ENCODE data around the gene ANKH. TPM values are rescaled to one million over a fixed set of nuclear protein-coding genes. Genes with fewer than 3 reads are reported as not detected.

Gene ANKH
- total RNA-seq, 1 experiment from 2014 or later, result 4.7 TPM

DNA sequence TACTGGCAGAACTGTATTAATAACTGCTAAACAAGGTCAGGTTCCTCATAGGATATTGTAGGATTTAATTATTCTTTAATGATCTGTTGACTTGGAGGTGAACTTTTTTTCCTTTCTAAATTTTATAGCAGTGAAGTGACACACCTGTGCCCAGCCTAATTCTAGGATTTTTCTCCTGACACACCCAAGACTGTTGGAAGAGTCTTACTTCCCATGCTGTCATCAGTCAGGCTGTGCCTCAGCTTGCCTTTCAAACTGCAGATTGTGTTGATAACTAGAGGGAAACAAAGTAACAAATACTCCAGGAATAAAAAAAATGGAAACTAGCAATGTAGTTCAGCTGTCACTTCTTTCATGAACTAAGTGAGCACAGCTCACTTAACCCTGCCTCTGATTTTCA is 185.1 kb downstream of the ANKH start:
- intact Hi-C loops (cut with micrococcal nuclease; ENCODE audit: unreplicated experiment), result no loop called here
- Mint-ChIP-seq H3K4me3 (ENCODE audit: unreplicated experiment) (no peak overlapping the region), H3K27ac (ENCODE audit: unreplicated experiment) (no peak overlapping the region), H3K36me3 (ENCODE audit: insufficient read depth, unreplicated experiment) (peaks cover 85% of the 10 kb centered on the region), H3K27me3 (ENCODE audit: insufficient read depth, unreplicated experiment) (no peaks in the 10 kb centered on the region), H3K9me3 (ENCODE audit: unreplicated experiment) (no peaks in the 10 kb centered on the region), H3K4me1 (ENCODE audit: low read depth, unreplicated experiment) (no peaks in the 10 kb centered on the region)
- Histone ChIP-seq H3K4me1 (no peaks in the 10 kb centered on the region), H3K9me3 (no peaks in the 10 kb centered on the region), H3K27me3 (replicated peaks; ENCODE audit: control insufficient read depth, insufficient read depth, low read length) (no peaks in the 10 kb centered on the region), H3K36me3 (ENCODE audit: control insufficient read depth, insufficient read depth, low read length) (peaks cover 6% of the 10 kb centered on the region; the same call in 1 of the 2 replicates), H3K4me3 (ENCODE audit: low read depth, low read length) (no peak overlapping the region)
- TF ChIP-seq, protein P1, sequence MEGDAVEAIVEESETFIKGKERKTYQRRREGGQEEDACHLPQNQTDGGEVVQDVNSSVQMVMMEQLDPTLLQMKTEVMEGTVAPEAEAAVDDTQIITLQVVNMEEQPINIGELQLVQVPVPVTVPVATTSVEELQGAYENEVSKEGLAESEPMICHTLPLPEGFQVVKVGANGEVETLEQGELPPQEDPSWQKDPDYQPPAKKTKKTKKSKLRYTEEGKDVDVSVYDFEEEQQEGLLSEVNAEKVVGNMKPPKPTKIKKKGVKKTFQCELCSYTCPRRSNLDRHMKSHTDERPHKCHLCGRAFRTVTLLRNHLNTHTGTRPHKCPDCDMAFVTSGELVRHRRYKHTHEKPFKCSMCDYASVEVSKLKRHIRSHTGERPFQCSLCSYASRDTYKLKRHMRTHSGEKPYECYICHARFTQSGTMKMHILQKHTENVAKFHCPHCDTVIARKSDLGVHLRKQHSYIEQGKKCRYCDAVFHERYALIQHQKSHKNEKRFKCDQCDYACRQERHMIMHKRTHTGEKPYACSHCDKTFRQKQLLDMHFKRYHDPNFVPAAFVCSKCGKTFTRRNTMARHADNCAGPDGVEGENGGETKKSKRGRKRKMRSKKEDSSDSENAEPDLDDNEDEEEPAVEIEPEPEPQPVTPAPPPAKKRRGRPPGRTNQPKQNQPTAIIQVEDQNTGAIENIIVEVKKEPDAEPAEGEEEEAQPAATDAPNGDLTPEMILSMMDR (IDR thresholded peaks at IDR 0.05; ENCODE audit: insufficient read depth in 1 of 2, low read depth in 1 of 2, low read length in 1 of 2, severe bottlenecking in 1 of 2, unreplicated experiment in 1 of 2), result no peak
- ChIA-PET CTCF (no interaction called here), POLR2A (no interaction called here)
- BruUV-seq (replicated peaks), result no TSS peak
- DNase-seq, result no peak

DNA sequence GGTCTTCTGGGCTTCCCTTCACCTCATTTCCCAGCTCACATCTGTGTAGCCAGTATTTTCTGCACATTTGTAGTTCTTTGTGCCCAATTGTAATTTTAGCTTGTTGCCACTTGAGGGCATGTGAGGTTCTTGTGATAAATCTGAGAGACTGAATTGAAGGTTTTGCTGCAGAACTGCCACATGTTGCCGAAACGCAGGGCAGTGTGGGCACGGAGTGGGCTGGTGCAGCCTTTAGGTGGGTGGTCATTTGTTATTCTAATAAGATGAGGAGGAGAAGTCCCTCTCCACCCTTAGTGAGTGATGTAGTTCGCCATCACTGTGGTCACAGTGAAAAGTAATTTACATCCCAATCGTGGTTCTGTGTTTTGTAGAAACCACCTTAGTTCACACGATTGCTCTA is 185.8 kb downstream of the ANKH start:
- intact Hi-C loops (cut with micrococcal nuclease; ENCODE audit: unreplicated experiment), result loop anchor here (2.0 kb wide), 1 partner anchor 317 kb away; no protein-coding TSS in a partner anchor
- TF ChIP-seq, protein P1 (IDR thresholded peaks at IDR 0.05; ENCODE audit: insufficient read depth in 1 of 2, low read depth in 1 of 2, low read length in 1 of 2, severe bottlenecking in 1 of 2, unreplicated experiment in 1 of 2), result peak; percentile 68 to 78
- H3K27me3 ChIP-seq (replicated peaks; ENCODE audit: control insufficient read depth, insufficient read depth, low read length), result no peaks in the 10 kb centered on the region
- peak in 1 of 2 experiments; percentile 35 for DNase-seq
- Mint-ChIP-seq H3K4me1 (ENCODE audit: low read depth, unreplicated experiment) (no peaks in the 10 kb centered on the region), H3K4me3 (ENCODE audit: unreplicated experiment) (no peak overlapping the region), H3K27me3 (ENCODE audit: insufficient read depth, unreplicated experiment) (no peaks in the 10 kb centered on the region), H3K27ac (ENCODE audit: unreplicated experiment) (peak overlapping the region; percentile 37), H3K36me3 (ENCODE audit: insufficient read depth, unreplicated experiment) (peaks cover 85% of the 10 kb centered on the region), H3K9me3 (ENCODE audit: unreplicated experiment) (no peaks in the 10 kb centered on the region)
- no TSS peak for BruUV-seq (replicated peaks)
- H3K4me1 ChIP-seq, result no peaks in the 10 kb centered on the region
- H3K9me3 ChIP-seq, result no peaks in the 10 kb centered on the region
- ChIA-PET CTCF (interaction anchor here (0.7 to 1.1 kb wide), 5 partner anchors 13 to 329 kb away, joined by 3 to 4 read pairs (median 3); no protein-coding TSS in a partner anchor), POLR2A (no interaction called here)
- H3K4me3 ChIP-seq (ENCODE audit: low read depth, low read length), result no peak overlapping the region
- peaks cover 6% of the 10 kb centered on the region; the same call in 1 of the 2 replicates for H3K36me3 ChIP-seq (ENCODE audit: control insufficient read depth, insufficient read depth, low read length)

DNA sequence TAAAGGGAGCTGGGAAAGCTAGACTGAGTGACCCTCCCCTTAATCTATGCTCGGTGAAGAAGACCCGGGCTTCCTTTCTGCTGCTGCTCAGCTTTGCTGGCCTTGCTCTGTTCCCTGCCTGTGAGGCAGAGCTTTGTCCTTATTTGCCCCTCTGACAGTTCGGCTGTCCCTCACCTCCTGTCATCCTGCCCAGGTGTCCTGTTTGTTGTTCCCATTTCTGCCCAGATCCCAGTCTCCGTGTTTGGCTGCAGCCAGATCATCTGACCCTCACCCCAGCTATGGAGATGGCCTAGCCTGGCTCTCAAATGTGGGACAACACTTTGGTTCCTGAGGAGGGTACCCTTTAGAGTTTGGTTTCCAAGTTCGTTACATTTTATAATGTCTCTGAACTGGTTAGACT is 186.8 kb downstream of the ANKH start:
- Histone ChIP-seq H3K4me3 (ENCODE audit: low read depth, low read length) (no peak overlapping the region), H3K9me3 (no peaks in the 10 kb centered on the region), H3K27me3 (replicated peaks; ENCODE audit: control insufficient read depth, insufficient read depth, low read length) (no peaks in the 10 kb centered on the region), H3K36me3 (ENCODE audit: control insufficient read depth, insufficient read depth, low read length) (peaks cover 6% of the 10 kb centered on the region; the same call in 1 of the 2 replicates), H3K4me1 (no peaks in the 10 kb centered on the region)
- H3K27me3 Mint-ChIP-seq (ENCODE audit: insufficient read depth, unreplicated experiment), result no peaks in the 10 kb centered on the region
- TF ChIP-seq, protein P1 (IDR thresholded peaks at IDR 0.05; ENCODE audit: insufficient read depth in 1 of 2, low read depth in 1 of 2, low read length in 1 of 2, severe bottlenecking in 1 of 2, unreplicated experiment in 1 of 2), result no peak
- no peak for DNase-seq
- no peak overlapping the region for H3K27ac Mint-ChIP-seq (ENCODE audit: unreplicated experiment)
- H3K4me1 Mint-ChIP-seq (ENCODE audit: low read depth, unreplicated experiment), result no peaks in the 10 kb centered on the region
- intact Hi-C loops (cut with micrococcal nuclease; ENCODE audit: unreplicated experiment), result loop anchor here (2.0 kb wide), 1 partner anchor 318 kb away; no protein-coding TSS in a partner anchor
- H3K36me3 Mint-ChIP-seq (ENCODE audit: insufficient read depth, unreplicated experiment), result peaks cover 84% of the 10 kb centered on the region
- no peaks in the 10 kb centered on the region for H3K9me3 Mint-ChIP-seq (ENCODE audit: unreplicated experiment)
- CTCF ChIA-PET, result no interaction called here
- no peak overlapping the region for H3K4me3 Mint-ChIP-seq (ENCODE audit: unreplicated experiment)
- POLR2A ChIA-PET, result no interaction called here
- BruUV-seq (replicated peaks), result no TSS peak

Measured in Caco-2 (cell line).